CD14-positive monocyte (primary cell): ENCODE data around the gene HS6ST3. TPM values are rescaled to one million over a fixed set of nuclear protein-coding genes. Genes with fewer than 3 reads are reported as not detected.

Source experiments
- DNase-seq, 3 donors: peaks; one replicate each; pipeline ENCODE4 v3.0.0-alpha.2; 2011 to 2022
- H2AFZ ChIP-seq: 2 replicates; pipeline ENCODE4 v1.6.0; 2012; ENCODE audit warnings: mild to moderate bottlenecking, low read depth, low read length, inconsistent platforms; ENCODE audit not compliant: insufficient read depth, poor library complexity, severe bottlenecking
- H3K27ac ChIP-seq, 2 donors: 1 replicate in 1 of 2; 2 replicates in 1 of 2; pipeline ENCODE4 v1.5.1; 2012 to 2013; ENCODE audit warnings: low read length in 2 of 2, control low read depth in 1 of 2, inconsistent platforms in 1 of 2, low read depth in 1 of 2, mild to moderate bottlenecking in 1 of 2
- H3K27me3 ChIP-seq, 2 donors: one replicate each; pipeline versions ENCODE4 v1.6.0 to v1.6.1; 2011 to 2013; ENCODE audit warnings: low read length in 2 of 2; ENCODE audit not compliant: control insufficient read depth in 2 of 2, insufficient read depth in 2 of 2
- H3K36me3 ChIP-seq, 2 donors: replicated peaks in 1 of 2; 1 replicate in 1 of 2; 2 replicates in 1 of 2; pipeline versions ENCODE4 v1.5.1 to v1.6.1; 2012 to 2013; ENCODE audit warnings: low read length in 2 of 2, control low read depth in 1 of 2, inconsistent platforms in 1 of 2, mild to moderate bottlenecking in 1 of 2; ENCODE audit not compliant: insufficient read depth in 2 of 2, control insufficient read depth in 1 of 2
- H3K4me1 ChIP-seq, 2 donors: 1 replicate in 1 of 2; 2 replicates in 1 of 2; pipeline versions ENCODE4 v1.5.1 to v1.6.1; 2012 to 2013; ENCODE audit warnings: low read length in 2 of 2, control low read depth in 1 of 2, inconsistent platforms in 1 of 2, mild to moderate bottlenecking in 1 of 2, moderate library complexity in 1 of 2; ENCODE audit not compliant: insufficient read depth in 2 of 2, control insufficient read depth in 1 of 2
- H3K4me2 ChIP-seq: replicated peaks from 2 replicates; pipeline ENCODE3; 2012; ENCODE audit warnings: low read length, moderate library complexity, mild to moderate bottlenecking; ENCODE audit not compliant: poor library complexity, severe bottlenecking; ENCODE audit errors: extremely low read depth
- H3K4me3 ChIP-seq, 3 experiments: fragments of 200-600 bp in 1 of 3; sonication (generic) in 1 of 3; replicated peaks in 1 of 3; 1 replicate in 2 of 3; 2 replicates in 1 of 3; pipeline ENCODE4 v1.5.1; 2011 to 2013; ENCODE audit warnings: low read length in 3 of 3, mild to moderate bottlenecking in 3 of 3, control low read depth in 2 of 3, low read depth in 2 of 3, inconsistent platforms in 1 of 3, moderate library complexity in 1 of 3
- H3K79me2 ChIP-seq: 2 replicates; pipeline ENCODE4 v1.6.0; 2012; ENCODE audit warnings: mild to moderate bottlenecking, control low read depth, inconsistent platforms, low read length, moderate library complexity; ENCODE audit not compliant: insufficient read depth
- H3K9ac ChIP-seq: 2 replicates; pipeline ENCODE4 v1.6.0; 2017; ENCODE audit warnings: low read length, mild to moderate bottlenecking; ENCODE audit not compliant: insufficient read depth, poor library complexity, severe bottlenecking
- H3K9me3 ChIP-seq, 2 donors: replicated peaks in 1 of 2; 1 replicate in 1 of 2; 2 replicates in 1 of 2; pipeline versions ENCODE4 v1.5.1 to v1.6.1; 2012 to 2013; ENCODE audit warnings: low read length in 2 of 2, control low read depth in 1 of 2; ENCODE audit not compliant: control insufficient read depth in 1 of 2, insufficient read depth in 1 of 2
- H4K20me1 ChIP-seq: 2 replicates; pipeline ENCODE4 v1.6.0; 2012; ENCODE audit warnings: mild to moderate bottlenecking, low read length, control low read depth, moderate library complexity; ENCODE audit not compliant: insufficient read depth
- H3K27ac Mint-ChIP-seq, 7 donors: one replicate each; pipeline ENCODE4 v1.8.0; 2020; ENCODE audit warnings: mild to moderate bottlenecking in 7 of 7, mixed read lengths in 7 of 7, moderate library complexity in 6 of 7, inconsistent platforms in 2 of 7
- H3K27me3 Mint-ChIP-seq, 3 donors: one replicate each; pipeline ENCODE4 v1.8.0; 2021 to 2022; ENCODE audit warnings: low read depth in 3 of 3, mild to moderate bottlenecking in 3 of 3, mixed read lengths in 3 of 3, moderate library complexity in 3 of 3, inconsistent platforms in 1 of 3
- H3K36me3 Mint-ChIP-seq, 2 donors: one replicate each; pipeline ENCODE4 v1.8.0; 2020; ENCODE audit warnings: mixed read lengths in 2 of 2, inconsistent platforms in 1 of 2, mild to moderate bottlenecking in 1 of 2
- H3K4me1 Mint-ChIP-seq: one replicate; pipeline ENCODE4 v1.8.0; 2020; ENCODE audit warnings: mild to moderate bottlenecking, mixed read lengths
- H3K4me3 Mint-ChIP-seq, 2 donors: one replicate each; pipeline ENCODE4 v1.8.0; 2020; ENCODE audit warnings: mild to moderate bottlenecking in 2 of 2, mixed read lengths in 2 of 2, moderate library complexity in 1 of 2
- H3K9me3 Mint-ChIP-seq, 7 donors: one replicate each; pipeline ENCODE4 v1.8.0; 2020 to 2022; ENCODE audit warnings: mixed read lengths in 7 of 7, mild to moderate bottlenecking in 6 of 7, moderate library complexity in 6 of 7, inconsistent platforms in 2 of 7
- CTCF ChIP-seq: fragments of 200-600 bp; IDR thresholded peaks from one replicate; pipeline ENCODE4 v1.8.0; 2022; ENCODE audit warnings: antibody characterized with exemption, mild to moderate bottlenecking
- WGBS: methylation state at CpG from one replicate; pipeline ENCODE4 v1.1.5; 2013; ENCODE audit warnings: missing lambda C conversion rate; ENCODE audit not compliant: insufficient coverage; 5-methylcytosine and 5-hydroxymethylcytosine counted together
- intact Hi-C, 2 donors: fragments of 100-400 bp; cut with micrococcal nuclease; formaldehyde crosslinking; loops; one replicate each; pipeline versions ENCODE4 v1.15.0 to v1.15.1; 2023
- polyA plus RNA-seq, 3 donors: library from polyadenylated mRNA; depleted of rRNA in 1 of 3; unstranded in 2 of 3; stranded (reverse) in 1 of 3; fragments of 300-500 nt in 2 of 3; fragments of >200 nt in 1 of 3; fragmentation: Illumina TruSeq in 2 of 3; gene quantifications; 1 replicate in 2 of 3; 2 replicates in 1 of 3; pipeline ENCODE4 v1.2.3, GENCODE V29; 2012 to 2021

The HS6ST3 gene
- polyA plus RNA-seq, 3 donors, result not detected

DNA sequence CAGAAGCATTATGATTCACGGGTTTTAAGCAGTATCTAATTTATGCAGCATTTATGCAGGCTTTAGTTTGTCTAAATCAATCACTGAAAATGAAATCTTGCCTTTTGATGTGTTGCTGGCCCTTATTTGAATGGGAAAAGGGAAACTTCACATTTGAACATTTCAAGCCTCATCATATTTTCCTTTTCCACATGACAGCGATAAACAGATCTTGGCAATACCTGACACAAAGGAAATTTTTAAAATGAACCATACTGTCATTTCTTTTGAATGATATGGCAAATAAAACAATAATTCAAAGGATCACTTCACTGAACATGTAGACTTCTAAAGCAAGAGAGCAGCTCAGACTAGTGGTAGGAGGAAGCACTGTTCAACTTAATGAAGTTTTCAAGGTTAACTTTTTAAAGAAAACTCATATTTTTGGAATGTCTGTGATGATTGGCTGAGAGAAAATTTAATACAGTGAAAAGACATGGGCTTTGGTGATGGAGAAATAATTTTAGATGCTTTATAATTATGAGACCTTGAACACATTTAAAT lies 706.3 kb downstream of the HS6ST3 start:
- no peaks in the 10 kb centered on the region for H3K79me2 ChIP-seq
- H4K20me1 ChIP-seq, result no peaks in the 10 kb centered on the region
- Mint-ChIP-seq H3K27ac (no peak overlapping the region), H3K4me3 (no peak overlapping the region), H3K4me1 (no peaks in the 10 kb centered on the region), H3K36me3 (no peaks in the 10 kb centered on the region), H3K9me3 (peaks cover 0 to 3% (median 0%) of the 10 kb centered on the region in 7 donors), H3K27me3 (peaks cover 0 to 2% (median 0%) of the 10 kb centered on the region in 3 donors)
- H3K4me1 ChIP-seq, result no peaks in the 10 kb centered on the region
- H3K4me2 ChIP-seq, result no peak overlapping the region
- no peak for DNase-seq
- no peak overlapping the region for H2AFZ ChIP-seq
- H3K27ac ChIP-seq, result no peak overlapping the region
- intact Hi-C loops, result no loop called here
- H3K4me3 ChIP-seq, result no peak overlapping the region
- H3K9ac ChIP-seq, result no peak overlapping the region
- no peaks in the 10 kb centered on the region for H3K27me3 ChIP-seq
- no peaks in the 10 kb centered on the region for H3K36me3 ChIP-seq
- TF ChIP-seq CTCF, result no peak
- no peaks in the 10 kb centered on the region for H3K9me3 ChIP-seq
- no CpG with 5 or more reads among the region's 2 CpGs for WGBS

DNA sequence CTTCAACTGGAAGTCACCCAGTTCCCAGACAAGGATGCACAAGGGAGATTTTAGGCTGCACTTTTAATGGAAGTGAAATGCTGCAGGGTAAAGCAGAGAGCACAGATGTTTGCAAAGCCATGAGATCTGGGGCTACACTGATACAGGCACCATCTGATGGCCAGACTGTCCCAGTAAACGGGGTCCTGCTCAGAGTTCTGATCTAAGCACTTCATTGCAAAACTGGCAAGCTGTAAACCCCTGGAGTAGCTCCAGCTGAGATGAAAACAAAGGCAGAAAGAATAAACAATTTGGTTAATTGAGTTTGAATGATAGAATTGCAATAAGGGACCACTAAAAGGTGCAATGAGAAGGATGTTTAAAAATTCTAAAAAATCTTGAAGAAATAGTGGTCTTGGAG lies 707.2 kb downstream of the HS6ST3 start:
- H3K4me3 Mint-ChIP-seq, result no peak overlapping the region
- H4K20me1 ChIP-seq, result no peaks in the 10 kb centered on the region
- no peak overlapping the region for H3K27ac Mint-ChIP-seq
- H3K4me1 ChIP-seq, result no peaks in the 10 kb centered on the region
- no peak overlapping the region for H3K27ac ChIP-seq
- no peak for DNase-seq
- H3K9me3 ChIP-seq, result no peaks in the 10 kb centered on the region
- H3K27me3 ChIP-seq, result no peaks in the 10 kb centered on the region
- H3K27me3 Mint-ChIP-seq, result peaks cover 0 to 2% (median 0%) of the 10 kb centered on the region in 3 donors
- H3K9ac ChIP-seq, result no peak overlapping the region
- H3K4me1 Mint-ChIP-seq, result no peaks in the 10 kb centered on the region
- H3K4me3 ChIP-seq, result no peak overlapping the region
- no peak for TF ChIP-seq CTCF
- H2AFZ ChIP-seq, result no peak overlapping the region
- intact Hi-C loops, result no loop called here
- no peaks in the 10 kb centered on the region for H3K79me2 ChIP-seq
- no peak overlapping the region for H3K4me2 ChIP-seq
- WGBS, result no CpG with 5 or more reads among the region's 1 CpG
- no peaks in the 10 kb centered on the region for H3K36me3 Mint-ChIP-seq
- no peaks in the 10 kb centered on the region for H3K36me3 ChIP-seq
- peaks cover 0 to 3% (median 0%) of the 10 kb centered on the region in 7 donors for H3K9me3 Mint-ChIP-seq
